ENCODE data around the gene LTN1.

The LTN1 gene

DNA sequence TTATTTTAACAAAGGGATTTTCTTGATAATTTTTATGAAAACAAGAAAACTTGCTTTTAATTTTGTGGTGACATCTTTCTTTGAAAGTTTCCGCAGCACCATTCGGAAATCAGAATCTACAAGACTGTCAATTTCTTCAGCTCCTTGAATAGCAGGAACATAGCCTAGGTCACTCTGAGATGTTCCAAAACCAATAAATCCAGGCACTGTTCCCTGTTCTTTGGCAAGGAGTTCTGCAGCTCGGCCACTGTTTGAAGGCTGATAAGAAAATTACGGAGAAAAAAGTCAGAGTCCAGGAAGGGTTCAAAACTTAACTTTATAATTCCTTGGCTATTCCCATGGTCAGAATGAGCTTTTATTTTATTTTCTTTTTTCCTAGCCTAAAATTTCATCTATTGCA, 6.0 kb downstream of the LTN1 start:
- TF ChIP-seq, protein P1, sequence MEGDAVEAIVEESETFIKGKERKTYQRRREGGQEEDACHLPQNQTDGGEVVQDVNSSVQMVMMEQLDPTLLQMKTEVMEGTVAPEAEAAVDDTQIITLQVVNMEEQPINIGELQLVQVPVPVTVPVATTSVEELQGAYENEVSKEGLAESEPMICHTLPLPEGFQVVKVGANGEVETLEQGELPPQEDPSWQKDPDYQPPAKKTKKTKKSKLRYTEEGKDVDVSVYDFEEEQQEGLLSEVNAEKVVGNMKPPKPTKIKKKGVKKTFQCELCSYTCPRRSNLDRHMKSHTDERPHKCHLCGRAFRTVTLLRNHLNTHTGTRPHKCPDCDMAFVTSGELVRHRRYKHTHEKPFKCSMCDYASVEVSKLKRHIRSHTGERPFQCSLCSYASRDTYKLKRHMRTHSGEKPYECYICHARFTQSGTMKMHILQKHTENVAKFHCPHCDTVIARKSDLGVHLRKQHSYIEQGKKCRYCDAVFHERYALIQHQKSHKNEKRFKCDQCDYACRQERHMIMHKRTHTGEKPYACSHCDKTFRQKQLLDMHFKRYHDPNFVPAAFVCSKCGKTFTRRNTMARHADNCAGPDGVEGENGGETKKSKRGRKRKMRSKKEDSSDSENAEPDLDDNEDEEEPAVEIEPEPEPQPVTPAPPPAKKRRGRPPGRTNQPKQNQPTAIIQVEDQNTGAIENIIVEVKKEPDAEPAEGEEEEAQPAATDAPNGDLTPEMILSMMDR (IDR thresholded peaks at IDR 0.05; ENCODE audit: low read depth, low read length), result no peak
- no peak overlapping the region for H3K4me3 ChIP-seq (replicated peaks in 1 of 2; ENCODE audit: low read depth in 2 of 2, low read length in 2 of 2)
- no peak for DNase-seq (ENCODE audit: low read depth in 2 of 2)

DNA sequence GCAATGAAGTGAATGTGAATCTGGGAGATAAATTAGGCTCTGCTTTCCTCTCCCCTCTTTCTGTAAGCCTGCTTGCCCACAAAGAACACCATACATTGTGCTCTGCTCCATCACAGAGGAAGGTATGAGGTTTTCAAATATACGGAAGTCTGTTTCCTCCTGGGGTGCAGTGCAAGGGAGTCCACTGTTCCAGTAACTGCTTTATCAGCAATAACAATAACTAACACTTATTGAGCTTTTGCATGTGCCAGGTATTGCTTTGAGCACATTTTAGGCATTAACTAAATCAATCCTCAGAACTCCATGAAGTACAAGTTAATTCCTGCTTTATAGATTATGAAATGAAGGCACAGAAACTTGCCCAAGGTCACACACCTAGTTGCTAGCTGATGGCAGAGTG, 10.0 kb downstream of the LTN1 start:
- no peak overlapping the region for H3K4me3 ChIP-seq (replicated peaks in 1 of 2; ENCODE audit: low read depth in 2 of 2, low read length in 2 of 2)
- TF ChIP-seq, protein P1 (IDR thresholded peaks at IDR 0.05; ENCODE audit: low read depth, low read length), result no peak
- DNase-seq (ENCODE audit: low read depth in 2 of 2), result no peak

DNA sequence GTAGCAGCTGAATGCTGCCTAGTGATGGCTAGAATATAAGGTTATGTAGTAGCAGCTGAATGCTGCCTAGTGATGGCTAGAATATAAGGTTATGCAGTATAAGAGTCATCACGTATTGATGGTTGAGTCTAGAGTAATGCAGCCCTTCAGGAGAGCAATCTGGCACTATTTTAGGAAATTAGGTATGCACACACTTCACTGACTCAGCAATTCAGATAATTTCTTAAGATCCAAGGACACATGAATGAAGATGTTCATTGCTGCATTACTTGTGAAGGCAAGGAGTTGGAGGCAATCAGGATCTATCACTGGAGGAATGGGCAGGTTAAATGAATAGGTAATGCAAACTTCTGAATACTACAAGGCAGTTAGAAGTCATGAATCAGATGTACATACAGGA, 13.6 kb downstream of the LTN1 start:
- no peak overlapping the region for H3K4me3 ChIP-seq (replicated peaks in 1 of 2; ENCODE audit: low read depth in 2 of 2, low read length in 2 of 2)
- TF ChIP-seq, protein P1 (IDR thresholded peaks at IDR 0.05; ENCODE audit: low read depth, low read length), result no peak
- DNase-seq (ENCODE audit: low read depth in 2 of 2), result no peak

DNA sequence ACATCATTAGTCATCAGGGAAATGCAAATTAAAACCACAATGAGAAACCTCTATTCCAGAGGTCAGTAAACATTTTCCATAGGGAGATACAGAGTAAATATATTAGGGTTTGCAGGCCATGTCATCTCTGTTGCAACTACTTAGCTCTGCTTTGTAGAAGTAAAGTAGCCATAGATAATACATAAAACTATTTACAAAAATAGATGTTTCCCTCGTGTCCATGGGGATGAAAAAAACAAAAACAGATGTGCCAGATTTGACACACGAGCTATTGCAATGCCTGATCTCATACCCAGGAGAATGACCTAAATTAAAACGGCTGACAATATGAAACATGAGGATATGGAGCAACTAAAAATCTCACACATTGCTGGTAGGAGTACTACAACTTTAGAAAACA, 17.3 kb downstream of the LTN1 start:
- DNase-seq (ENCODE audit: low read depth in 2 of 2), result peak; percentile 54 to 68
- H3K4me3 ChIP-seq (replicated peaks in 1 of 2; ENCODE audit: low read depth in 2 of 2, low read length in 2 of 2), result no peak overlapping the region
- TF ChIP-seq, protein P1 (IDR thresholded peaks at IDR 0.05; ENCODE audit: low read depth, low read length), result no peak

DNA sequence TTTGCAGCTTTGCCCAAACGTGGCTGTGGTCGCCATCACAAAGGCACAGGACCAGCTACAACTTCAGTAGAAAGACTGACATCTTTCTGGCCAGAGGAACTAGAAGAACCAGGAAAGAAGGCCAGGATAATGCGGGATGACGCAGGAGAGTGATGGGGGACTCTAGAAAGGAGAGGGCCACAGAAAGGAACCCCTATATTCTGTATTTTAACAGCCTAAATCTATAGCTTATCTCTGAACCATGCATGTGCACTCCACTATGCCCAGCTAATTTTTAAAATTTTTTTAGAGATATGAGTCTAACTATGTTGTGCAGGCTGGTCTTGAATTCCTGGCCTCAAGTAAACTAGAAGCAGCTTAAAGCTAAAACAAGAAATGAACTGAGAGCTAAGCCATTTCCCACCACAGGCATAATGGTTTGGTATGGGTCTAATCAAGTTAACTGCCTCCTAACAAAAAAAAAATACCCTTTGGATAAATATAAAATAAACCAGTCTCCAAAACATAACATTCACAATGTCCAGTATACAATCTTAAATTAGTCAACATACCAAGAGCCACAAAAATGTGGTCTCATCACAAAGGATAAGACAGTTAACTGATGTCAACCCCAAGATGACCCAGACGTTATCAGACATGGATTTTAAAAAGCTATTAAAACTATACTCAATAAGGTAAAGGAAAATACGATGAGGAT, 18.0 kb downstream of the LTN1 start:
- TF ChIP-seq, protein P1 (IDR thresholded peaks at IDR 0.05; ENCODE audit: low read depth, low read length), result no peak
- H3K4me3 ChIP-seq (replicated peaks in 1 of 2; ENCODE audit: low read depth in 2 of 2, low read length in 2 of 2), result no peak overlapping the region
- DNase-seq (ENCODE audit: low read depth in 2 of 2), result no peak

DNA sequence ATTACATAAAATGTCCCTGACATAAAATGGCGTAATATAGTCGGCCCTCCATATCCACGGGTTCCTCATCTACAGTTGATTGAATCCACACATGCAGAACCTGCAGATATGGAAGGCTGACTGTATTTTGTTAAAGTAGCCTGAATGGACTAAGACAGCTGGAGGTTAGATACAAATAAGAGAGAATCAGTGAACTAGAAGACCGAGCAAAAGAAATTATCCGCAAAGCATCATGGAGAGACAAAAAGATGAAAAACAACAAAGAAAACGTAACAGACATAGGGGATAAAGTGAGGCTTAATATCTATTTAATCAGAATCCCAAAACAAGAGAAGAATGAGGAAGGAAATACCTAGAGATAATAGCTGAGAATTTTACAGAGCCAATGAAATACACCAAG, 20.3 kb downstream of the LTN1 start:
- DNase-seq (ENCODE audit: low read depth in 2 of 2), result no peak
- TF ChIP-seq, protein P1 (IDR thresholded peaks at IDR 0.05; ENCODE audit: low read depth, low read length), result no peak
- H3K4me3 ChIP-seq (replicated peaks in 1 of 2; ENCODE audit: low read depth in 2 of 2, low read length in 2 of 2), result no peak overlapping the region

DNA sequence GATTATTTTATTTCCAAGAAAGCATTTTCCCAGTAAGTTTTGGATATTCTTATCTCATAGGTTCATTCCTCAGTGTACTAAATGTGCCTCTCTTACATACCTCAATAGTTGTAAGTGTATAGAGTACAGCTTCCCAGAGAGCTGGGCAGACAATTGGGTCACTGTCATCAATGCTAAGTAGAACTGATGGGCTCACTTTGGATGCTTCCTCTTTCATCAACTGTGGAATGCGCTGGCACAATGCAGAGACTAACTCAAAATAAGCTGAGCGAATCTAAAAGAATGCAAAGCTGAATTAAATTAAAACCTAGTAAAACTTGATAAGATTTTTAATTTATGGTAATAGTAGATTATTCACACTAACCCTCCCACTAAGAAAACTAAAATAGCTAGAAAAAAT, 21.5 kb downstream of the LTN1 start:
- DNase-seq (ENCODE audit: low read depth in 2 of 2), result peak; percentile 8 to 9
- no peak overlapping the region for H3K4me3 ChIP-seq (replicated peaks in 1 of 2; ENCODE audit: low read depth in 2 of 2, low read length in 2 of 2)
- TF ChIP-seq, protein P1 (IDR thresholded peaks at IDR 0.05; ENCODE audit: low read depth, low read length), result no peak

Measured in cardiac fibroblast (primary cell).